WERI-Rb-1 (cell line): Measurements from ENCODE around the gene STX10.

Experiments used
- DNase-seq: peaks from one replicate; pipeline ENCODE4 v3.0.0-alpha.2; 2020
- H3K27ac ChIP-seq: fragments of 250-450 bp; sonication (Bioruptor Pico); 2 replicates; pipeline ENCODE4 v1.5.1; 2020; ENCODE audit warnings: mild to moderate bottlenecking, moderate library complexity
- H3K27me3 ChIP-seq: fragments of 250-450 bp; sonication (Bioruptor Pico); 2 replicates; pipeline ENCODE4 v1.5.1; 2021; ENCODE audit warnings: mild to moderate bottlenecking, low read depth, moderate library complexity; ENCODE audit not compliant: insufficient read depth, severe bottlenecking
- H3K36me3 ChIP-seq: fragments of 250-450 bp; sonication (Bioruptor Pico); 2 replicates; pipeline ENCODE4 v1.5.1; 2020; ENCODE audit warnings: mild to moderate bottlenecking, moderate library complexity
- H3K4me3 ChIP-seq: 2 replicates; pipeline ENCODE4 v1.5.1; 2011; ENCODE audit warnings: low read depth, mild to moderate bottlenecking, control low read depth, low read length
- H3K9me3 ChIP-seq: fragments of 250-450 bp; sonication (Bioruptor Pico); 2 replicates; pipeline ENCODE4 v1.5.1; 2021; ENCODE audit warnings: mild to moderate bottlenecking, moderate library complexity; ENCODE audit not compliant: severe bottlenecking
- CTCF ChIP-seq: IDR thresholded peaks from 2 replicates; pipeline ENCODE4 v1.5.1; 2011; ENCODE audit warnings: low read depth, mild to moderate bottlenecking, control low read depth, inconsistent platforms, low read length

The STX10 gene

GRCh38 chr19:13100031-13100588, 50.1 kb downstream of the STX10 start:
- Histone ChIP-seq H3K4me3 (no peak overlapping the region), H3K27ac (no peak overlapping the region), H3K36me3 (no peaks in the 10 kb centered on the region; the same call in none of the 2 replicates), H3K27me3 (no peaks in the 10 kb centered on the region), H3K9me3 (no peaks in the 10 kb centered on the region)
- DNase-seq: no peak
- no peak for TF ChIP-seq CTCF

- no peak for DNase-seq
- no peak for TF ChIP-seq CTCF
- H3K9me3 ChIP-seq: no peaks in the 10 kb centered on the region
Measured at GRCh38 chr19:13099073-13099999, 50.8 kb downstream of the STX10 start.

GRCh38 chr19:13098277-13099072, 51.7 kb downstream of the STX10 start:
- Histone ChIP-seq H3K36me3 (no peaks in the 10 kb centered on the region), H3K27me3 (no peaks in the 10 kb centered on the region), H3K4me3 (no peak overlapping the region), H3K27ac (no peak overlapping the region), H3K9me3 (no peaks in the 10 kb centered on the region)
- DNase-seq: no peak
- no peak for TF ChIP-seq CTCF

More at GRCh38 chr19:13099073-13099999, 50.8 kb downstream of the STX10 start:
- Histone ChIP-seq H3K27me3 (no peaks in the 10 kb centered on the region), H3K4me3 (no peak overlapping the region), H3K36me3 (no peaks in the 10 kb centered on the region; the same call in 1 of the 2 replicates), H3K27ac (no peak overlapping the region)

- Histone ChIP-seq H3K27ac (no peak overlapping the region), H3K9me3 (no peaks in the 10 kb centered on the region), H3K4me3 (no peak overlapping the region), H3K36me3 (no peaks in the 10 kb centered on the region), H3K27me3 (no peaks in the 10 kb centered on the region)
- TF ChIP-seq CTCF: no peak
- no peak for DNase-seq
Measured at GRCh38 chr19:13097463-13098258, 52.5 kb downstream of the STX10 start.

GRCh38 chr19:13097033-13097462, 53.1 kb downstream of the STX10 start:
- H3K9me3 ChIP-seq: no peaks in the 10 kb centered on the region
- no peaks in the 10 kb centered on the region for H3K27me3 ChIP-seq
- no peak for DNase-seq
- H3K27ac ChIP-seq: no peak overlapping the region
- no peak for TF ChIP-seq CTCF
- no peaks in the 10 kb centered on the region for H3K36me3 ChIP-seq
- no peak overlapping the region for H3K4me3 ChIP-seq
